GM06990 (cell line): ENCODE data around the gene ZNF48.

ENCODE experiments used
- DNase-seq: peaks from one replicate; pipeline ENCODE4 v3.0.0-alpha.2; 2011; ENCODE audit not compliant: insufficient read length; ENCODE audit errors: extremely low read depth
- H3K27me3 ChIP-seq: replicated peaks from 2 replicates; pipeline ENCODE4 v1.6.0; 2011; ENCODE audit warnings: low read length; ENCODE audit not compliant: control insufficient read depth, insufficient read depth
- H3K36me3 ChIP-seq: 2 replicates; pipeline ENCODE4 v1.5.1; 2011; ENCODE audit warnings: low read length; ENCODE audit not compliant: control insufficient read depth, insufficient read depth
- H3K4me3 ChIP-seq: replicated peaks from 2 replicates; pipeline ENCODE4 v1.5.1; 2011; ENCODE audit warnings: low read depth, mild to moderate bottlenecking, control low read depth, low read length
- CTCF ChIP-seq: IDR thresholded peaks from 2 replicates; pipeline ENCODE4 v1.5.1; 2011; ENCODE audit warnings: low read length, control low read depth, mild to moderate bottlenecking, inconsistent platforms; ENCODE audit not compliant: insufficient read depth, poor library complexity, severe bottlenecking

ZNF48 gene

GRCh38 chr16:30406795-30407101, 11.5 kb downstream of the ZNF48 start:
- no peaks in the 10 kb centered on the region for H3K27me3 ChIP-seq
- no peak for DNase-seq
- no peaks in the 10 kb centered on the region for H3K36me3 ChIP-seq
- H3K4me3 ChIP-seq, result peak overlapping the region; percentile 75
- no peak for TF ChIP-seq CTCF

GRCh38 chr16:30407102-30407803, 12.0 kb downstream of the ZNF48 start, which contains the start of gene ZNF771:
Gene ZNF771 (plus strand): TSS chr16:30407606. CDS start chr16:30408054, 448 bp downstream.
- TF ChIP-seq CTCF, result peak; percentile 24
- H3K4me3 ChIP-seq, result peak within 1 kb of the TSS; percentile 75
- no peaks in the 10 kb centered on the region for H3K36me3 ChIP-seq
- DNase-seq, result peak; percentile 89
- H3K27me3 ChIP-seq, result no peaks in the 10 kb centered on the region

GRCh38 chr16:30407804-30408534, 12.7 kb downstream of the ZNF48 start:
- no peaks in the 10 kb centered on the region for H3K36me3 ChIP-seq
- no peaks in the 10 kb centered on the region for H3K27me3 ChIP-seq
- TF ChIP-seq CTCF, result no peak
- DNase-seq, result no peak
- H3K4me3 ChIP-seq, result peak overlapping the region; percentile 75

- Histone ChIP-seq H3K27me3 (no peaks in the 10 kb centered on the region), H3K36me3 (no peaks in the 10 kb centered on the region; the same call in 1 of the 2 replicates), H3K4me3 (no peak overlapping the region)
- peak; percentile 80 for DNase-seq
- peak; percentile 98 for TF ChIP-seq CTCF
Measured at GRCh38 chr16:30409125-30410060, 14.2 kb downstream of the ZNF48 start.

GRCh38 chr16:30413112-30413806, 18.0 kb downstream of the ZNF48 start:
- no peak overlapping the region for H3K4me3 ChIP-seq
- TF ChIP-seq CTCF, result no peak
- no peaks in the 10 kb centered on the region for H3K27me3 ChIP-seq
- no peaks in the 10 kb centered on the region; the same call in 1 of the 2 replicates for H3K36me3 ChIP-seq
- no peak for DNase-seq
